SIG-M5 treated with dmso at 0.1 percent for 504 hours (cell line): Measurements from ENCODE around the gene TRMU.
"Not testable (repeated sequence)": the region's sequence is repeated elsewhere in the genome, so short reads cannot be mapped to it uniquely, and the experiment has no call there.

Source experiments
- DNase-seq: peaks from one replicate; lab custom pipeline; 2025; ENCODE audit not compliant: unreplicated experiment; lab: John Stamatoyannopoulos, UW

The TRMU gene

GRCh38 chr22:46382524-46382923, 47.0 kb downstream of the TRMU start:
- no peak for DNase-seq

- no peak for DNase-seq
These were observed 50.8 kb downstream of the TRMU start for GRCh38 chr22:46386312-46386711.

DNA sequence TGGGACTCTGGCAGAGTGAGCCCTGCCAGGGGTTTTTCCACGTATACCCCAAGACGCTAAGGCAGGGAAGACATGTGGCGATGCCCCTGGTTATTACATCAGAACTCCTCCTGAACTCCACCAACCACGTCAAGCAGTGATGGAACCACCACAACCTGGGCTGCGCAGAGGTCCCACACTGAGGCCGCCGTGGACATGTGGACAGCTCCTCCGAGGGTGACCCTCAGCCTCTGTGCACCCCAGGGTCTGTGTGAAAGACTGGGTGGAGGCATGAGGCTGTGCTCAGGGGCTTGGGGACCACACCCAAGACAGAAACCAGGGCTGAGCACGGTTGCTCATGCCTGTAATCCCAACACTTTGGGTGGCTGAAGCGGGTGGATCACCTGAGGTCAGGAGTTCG, 52.2 kb downstream of the TRMU start:
- no peak for DNase-seq

DNA sequence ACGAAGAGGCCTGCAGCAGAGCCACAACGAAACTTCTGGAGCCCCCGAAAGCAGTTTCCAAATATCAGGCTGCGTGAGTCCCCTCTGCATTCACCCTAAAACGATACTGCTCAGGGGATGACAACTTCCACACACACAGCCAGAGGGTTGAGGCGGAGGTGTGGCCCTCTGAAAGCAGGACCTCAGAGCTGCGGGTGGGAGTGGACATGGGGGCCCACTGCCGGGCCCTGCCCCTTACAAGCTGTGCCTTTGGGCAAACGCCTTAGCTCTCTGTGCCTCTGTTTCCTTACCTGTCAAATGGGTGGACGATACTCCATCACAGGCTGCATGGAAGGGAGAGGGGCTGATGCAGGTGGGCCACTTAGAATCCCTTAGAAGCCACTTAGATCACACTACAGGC, 53.1 kb downstream of the TRMU start:
- DNase-seq, result no peak

- no peak for DNase-seq
These were observed 53.6 kb downstream of the TRMU start for GRCh38 chr22:46389081-46389480.

GRCh38 chr22:46390105-46390651, 54.7 kb downstream of the TRMU start:
- no peak for DNase-seq

DNA sequence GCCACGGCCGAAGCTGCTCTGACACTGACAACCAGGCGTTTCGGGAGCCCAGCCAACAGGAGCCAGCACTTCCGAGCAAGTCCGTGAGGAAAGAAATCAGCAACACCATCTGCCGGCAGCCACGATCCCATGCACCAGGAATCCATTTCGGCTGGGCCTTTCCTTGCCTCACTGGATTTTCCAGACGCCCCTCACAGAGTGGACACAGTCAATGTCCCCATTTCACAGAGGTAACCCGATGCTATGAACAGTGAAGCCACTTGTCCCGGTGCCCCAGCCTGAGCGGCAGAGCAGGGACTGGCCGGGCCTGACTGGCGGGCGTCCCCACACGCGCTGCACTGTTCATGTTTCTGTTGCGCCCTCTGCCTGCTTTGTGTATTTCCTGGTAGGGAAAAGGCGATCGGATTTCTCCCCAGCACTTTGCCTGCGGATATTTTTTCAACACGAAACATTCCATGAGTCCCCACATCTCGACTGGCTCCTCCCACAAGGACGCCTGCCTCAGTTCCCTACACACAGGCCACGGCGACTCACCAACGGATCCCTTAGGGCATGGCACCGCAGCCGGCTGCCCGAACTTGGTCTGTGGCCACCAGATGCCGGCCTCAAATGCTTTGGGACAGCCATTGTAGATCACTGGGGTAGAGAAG, 55.3 kb downstream of the TRMU start:
- DNase-seq, result peak; percentile 1

DNA sequence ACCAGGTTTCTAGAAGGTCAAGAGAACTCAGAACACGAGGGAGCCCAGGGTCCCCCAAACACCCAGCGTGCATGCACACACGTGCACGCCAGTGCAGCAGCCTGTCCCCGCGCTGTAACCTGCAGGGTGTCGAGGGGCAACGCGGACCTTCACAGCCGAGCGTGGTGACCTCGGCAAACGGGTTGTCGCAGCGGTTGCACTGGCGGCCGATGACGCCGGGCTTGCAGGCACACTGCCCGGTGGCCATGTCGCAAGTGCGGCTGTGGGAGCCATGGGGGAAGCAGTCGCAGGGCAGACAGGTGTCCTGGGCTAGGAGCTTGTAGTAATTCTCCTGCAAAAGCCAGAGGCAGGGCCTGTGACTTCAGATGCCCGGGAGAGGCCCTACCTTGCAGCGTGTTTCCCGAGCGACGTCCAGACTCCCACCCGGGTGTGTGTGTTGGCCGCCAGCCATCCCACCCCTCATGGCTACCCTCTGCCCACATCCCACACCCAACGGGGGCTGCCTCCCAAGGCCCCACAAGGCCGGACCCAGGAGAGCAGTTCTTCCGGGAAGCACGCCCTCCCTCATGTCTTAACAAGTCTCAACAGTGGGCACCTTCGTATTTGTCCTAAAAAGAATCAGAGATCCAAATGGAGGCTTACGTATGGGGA, 56.1 kb downstream of the TRMU start:
- DNase-seq, result no peak

DNA sequence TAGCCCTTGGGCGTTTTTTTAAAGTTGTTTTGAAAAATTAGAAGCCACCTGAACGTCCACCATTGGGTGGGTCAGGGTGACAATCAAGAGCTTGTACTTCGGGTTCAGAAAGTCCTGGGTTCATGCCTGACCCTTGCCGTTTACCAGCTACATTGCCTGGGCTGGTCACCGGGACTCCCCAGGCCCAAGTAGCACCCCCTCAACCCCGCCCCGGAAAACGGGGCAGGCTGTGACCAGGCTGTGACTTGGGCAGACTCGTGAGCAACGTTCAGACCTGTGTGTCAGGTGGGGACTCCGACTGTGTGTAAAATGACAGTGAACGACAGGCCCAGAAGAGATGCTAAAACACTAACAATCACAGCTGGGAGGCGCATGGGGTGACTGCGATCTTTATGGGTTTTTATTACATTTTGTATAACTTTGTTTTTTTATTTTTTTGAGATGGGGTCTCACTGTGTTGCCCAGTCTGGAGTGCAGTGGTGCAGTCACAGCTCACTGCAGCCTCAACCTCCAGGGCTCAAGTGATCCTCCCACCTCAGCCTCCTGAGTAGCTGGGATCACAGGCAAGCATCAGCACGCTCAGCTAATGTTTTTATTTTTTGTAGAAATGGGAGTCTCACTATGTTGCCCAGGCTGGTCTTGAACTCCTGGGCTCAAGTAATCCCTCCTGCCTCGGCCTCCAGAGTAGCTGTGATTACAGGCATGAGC, 56.8 kb downstream of the TRMU start:
- no peak for DNase-seq

- no peak for DNase-seq
These were observed 58.4 kb downstream of the TRMU start for GRCh38 chr22:46393873-46394272.

DNA sequence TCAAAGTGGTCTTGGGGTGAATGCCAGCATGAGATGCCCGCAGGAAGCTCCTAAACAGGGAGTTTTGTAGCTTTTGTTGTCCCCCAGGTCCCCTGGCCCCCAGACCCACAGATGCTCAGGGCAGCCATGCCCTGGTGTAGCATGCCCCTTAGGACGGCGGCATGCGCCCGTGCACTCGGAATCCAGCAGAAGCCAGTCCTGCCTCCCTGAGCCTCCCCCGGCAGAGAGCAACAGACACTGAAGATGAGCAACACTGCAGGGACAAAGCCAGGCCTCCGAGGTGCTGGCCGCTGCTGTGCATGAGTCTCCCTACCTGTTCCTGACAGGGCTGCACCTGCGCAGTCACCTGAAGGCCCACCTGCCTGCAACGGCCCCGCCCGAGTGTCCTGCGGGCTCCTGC, 59.1 kb downstream of the TRMU start:
- no peak for DNase-seq

GRCh38 chr22:46395145-46395544, 59.6 kb downstream of the TRMU start:
- no peak for DNase-seq

- not testable (repeated sequence) for DNase-seq
These were observed 61.5 kb downstream of the TRMU start for GRCh38 chr22:46397049-46397448.

- DNase-seq, result no peak
These were observed 62.0 kb downstream of the TRMU start for GRCh38 chr22:46397514-46397913.

- DNase-seq, result no peak
These were observed 62.4 kb downstream of the TRMU start for GRCh38 chr22:46397951-46398350.

GRCh38 chr22:46399251-46400024, 63.9 kb downstream of the TRMU start:
- no peak for DNase-seq

- no peak for DNase-seq
These were observed 65.9 kb downstream of the TRMU start for GRCh38 chr22:46401370-46401769.

- DNase-seq, result no peak
These were observed 67.0 kb downstream of the TRMU start for GRCh38 chr22:46402505-46402904.

DNA sequence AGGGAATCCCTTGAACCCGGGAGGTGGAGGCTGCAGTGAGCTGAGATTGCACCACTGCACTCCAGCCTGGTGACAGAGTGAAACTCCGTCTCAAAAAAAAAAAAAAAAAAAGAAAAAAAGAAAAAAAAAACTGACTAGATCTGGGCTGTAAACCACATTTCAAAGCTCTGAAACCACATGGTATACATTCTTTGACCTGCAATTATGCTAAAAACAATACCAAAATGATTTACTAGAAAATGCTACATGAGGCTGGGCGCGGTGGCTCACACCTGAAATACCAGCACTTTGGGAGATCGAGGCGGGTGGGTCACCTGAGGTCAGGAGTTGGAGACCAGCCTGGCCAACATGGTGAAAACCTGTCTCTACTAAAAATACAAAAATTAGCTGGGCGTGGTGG, 68.4 kb downstream of the TRMU start:
- DNase-seq, result not testable (repeated sequence)

DNA sequence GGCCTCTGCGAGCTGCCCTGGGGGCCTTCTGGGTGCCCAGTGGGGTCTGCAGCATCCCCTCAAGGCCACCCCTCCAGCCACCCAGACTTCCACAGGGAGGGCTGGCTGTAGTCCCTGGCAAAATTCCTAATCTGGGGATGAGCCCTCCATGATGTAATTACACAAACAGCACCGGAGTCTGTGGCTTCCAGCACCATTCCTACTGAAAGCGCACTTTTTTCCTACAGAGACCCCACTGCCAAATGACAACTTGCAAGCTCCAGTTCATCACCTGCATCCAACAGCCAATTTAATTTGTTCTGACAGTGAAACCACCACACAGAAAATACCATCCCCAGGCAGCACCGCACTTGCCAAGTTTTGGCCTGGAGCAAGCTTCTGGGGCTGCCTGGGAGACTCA, 70.4 kb downstream of the TRMU start:
- DNase-seq, result no peak

DNA sequence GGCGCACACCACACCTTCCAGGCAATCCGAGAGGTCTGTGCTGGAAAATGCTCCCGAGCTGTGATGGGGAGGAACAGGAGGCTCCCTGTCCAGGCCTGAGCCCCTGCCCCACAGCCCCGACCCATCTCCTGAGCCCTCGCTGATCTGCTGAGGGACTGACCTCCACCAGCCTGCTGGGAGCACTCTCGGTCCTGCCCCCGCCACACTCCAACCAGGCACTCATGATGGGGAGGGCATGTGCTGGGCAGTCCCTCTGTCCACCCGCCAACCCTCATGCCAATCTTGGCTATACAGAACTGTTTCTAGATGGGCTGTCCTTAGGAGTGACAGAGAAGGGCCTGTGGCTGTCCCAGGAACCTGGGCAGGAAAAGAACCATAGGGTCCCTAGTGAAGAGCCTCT, 70.8 kb downstream of the TRMU start:
- DNase-seq, result no peak
